GM12864 (cell line): Measurements from ENCODE around the gene PIGR.

Experiments used
- DNase-seq: peaks from one replicate; pipeline ENCODE4 v3.0.0-alpha.2; 2011; ENCODE audit warnings: low read depth
- H3K4me3 ChIP-seq: 2 replicates; pipeline ENCODE4 v1.5.1; 2011; ENCODE audit warnings: mild to moderate bottlenecking, low read depth, low read length, control low read depth
- CTCF ChIP-seq: IDR thresholded peaks from 2 replicates; pipeline ENCODE4 v1.5.1; 2011; ENCODE audit warnings: low read depth, mild to moderate bottlenecking, moderate library complexity, low read length, control low read depth, inconsistent platforms; ENCODE audit errors: missing control alignments

Gene PIGR

GRCh38 chr1:206946261-206946660 is at the start of gene PIGR:
PIGR (minus strand) TSS chr1:206946466; CDS start chr1:206940531, 5,935 bp downstream.
- DNase-seq: no peak
- TF ChIP-seq CTCF: no peak
- no peak within 1 kb of the TSS for H3K4me3 ChIP-seq

- TF ChIP-seq CTCF: no peak
- no peak for DNase-seq
- no peak overlapping the region for H3K4me3 ChIP-seq
Observed at GRCh38 chr1:206992790-206993189, 46.5 kb upstream of the PIGR start.

- DNase-seq: no peak
- no peak for TF ChIP-seq CTCF
- no peak overlapping the region for H3K4me3 ChIP-seq
Observed at GRCh38 chr1:206987873-206988272, 41.6 kb upstream of the PIGR start.

GRCh38 chr1:206986885-206987284 is 40.6 kb upstream of the PIGR start:
- no peak for DNase-seq
- no peak for TF ChIP-seq CTCF
- H3K4me3 ChIP-seq: no peak overlapping the region

- no peak for TF ChIP-seq CTCF
- no peak overlapping the region for H3K4me3 ChIP-seq
- no peak for DNase-seq
Observed at GRCh38 chr1:206986402-206986801, 40.1 kb upstream of the PIGR start.

GRCh38 chr1:206985162-206985749 is 39.0 kb upstream of the PIGR start:
- no peak for DNase-seq
- H3K4me3 ChIP-seq: no peak overlapping the region
- no peak for TF ChIP-seq CTCF

- H3K4me3 ChIP-seq: no peak overlapping the region
- no peak for DNase-seq
- TF ChIP-seq CTCF: peak; percentile 75
Observed at GRCh38 chr1:206982216-206982615, 36.0 kb upstream of the PIGR start.
